Stimulated activated CD4-positive, alpha-beta T cell treated with anti-CD3 and anti-CD28 coated beads, Interleukin-4, amount 100 ng/mL, for 48 hours (primary cell): Measurements from ENCODE around the gene CHPF.

Experiments
- DNase-seq, 2 donors: peaks; one replicate each; pipeline ENCODE4 v3.0.0-alpha.2; 2020; ENCODE audit warnings: low read depth in 2 of 2

CHPF gene

GRCh38 chr2:219514836-219515235 lies 28.8 kb downstream of the CHPF start:
- no peak for DNase-seq

- DNase-seq = no peak
Measured at GRCh38 chr2:219514196-219514761, 29.3 kb downstream of the CHPF start, which contains the start of gene ASIC4. ASIC4 (plus strand) TSS chr2:219514482; CDS start chr2:219514725, 243 bp downstream.

- DNase-seq = no peak
Measured at GRCh38 chr2:219513787-219514186, 29.8 kb downstream of the CHPF start.

GRCh38 chr2:219512524-219513216 lies 30.9 kb downstream of the CHPF start:
- no peak for DNase-seq

- DNase-seq = no peak
Measured at GRCh38 chr2:219511547-219512325, 31.9 kb downstream of the CHPF start.

GRCh38 chr2:219510512-219511135 lies 33.0 kb downstream of the CHPF start:
- no peak for DNase-seq

- DNase-seq = peak; percentile 41 to 56
Measured at GRCh38 chr2:219509780-219510511, 33.7 kb downstream of the CHPF start.

- no peak for DNase-seq
Measured at GRCh38 chr2:219508971-219509779, 34.4 kb downstream of the CHPF start.

- no peak for DNase-seq
Measured at GRCh38 chr2:219508444-219508734, 35.2 kb downstream of the CHPF start.

GRCh38 chr2:219507581-219508443 lies 35.8 kb downstream of the CHPF start:
- no peak for DNase-seq

GRCh38 chr2:219506802-219507526 lies 36.6 kb downstream of the CHPF start:
- DNase-seq = no peak

- DNase-seq = no peak
Measured at GRCh38 chr2:219506153-219506801, 37.3 kb downstream of the CHPF start.

- no peak for DNase-seq
Measured at GRCh38 chr2:219505585-219505984, 38.0 kb downstream of the CHPF start.

GRCh38 chr2:219502618-219503017 lies 41.0 kb downstream of the CHPF start:
- DNase-seq = no peak

- DNase-seq = no peak
Measured at GRCh38 chr2:219501849-219502248, 41.8 kb downstream of the CHPF start.

GRCh38 chr2:219500135-219500534 lies 43.5 kb downstream of the CHPF start:
- DNase-seq = no peak

GRCh38 chr2:219499555-219499954 lies 44.1 kb downstream of the CHPF start:
- DNase-seq = no peak

GRCh38 chr2:219499058-219499307 lies 44.6 kb downstream of the CHPF start:
- no peak for DNase-seq
